Fibroblast of the aortic adventitia (primary cell): ENCODE measurements around the gene ERFE. TPM values are rescaled to one million over a fixed set of nuclear protein-coding genes. Genes with fewer than 3 reads are reported as not detected.

Experiments
- DNase-seq: peaks from one replicate; pipeline ENCODE4 v3.0.0-alpha.2; 2010; ENCODE audit warnings: low read depth
- H3K4me3 ChIP-seq: 2 replicates; pipeline ENCODE4 v1.5.1; 2011; ENCODE audit warnings: low read depth, mild to moderate bottlenecking, control low read depth, low read length, moderate library complexity
- total RNA-seq: library from RNA; depleted of rRNA; stranded (reverse); fragments of >200 nt; gene quantifications from 2 replicates; pipeline ENCODE4 v1.2.3, GENCODE V29; 2012; ENCODE audit warnings: low replicate concordance
- TF ChIP-seq, protein P1 (sequence below): IDR thresholded peaks from 2 replicates; pipeline ENCODE4 v1.5.1; 2011; ENCODE audit warnings: mild to moderate bottlenecking, low read length, control low read depth, inconsistent platforms; ENCODE audit not compliant: insufficient read depth

ERFE gene
- total RNA-seq, 1 donor = 2.8 TPM

DNA sequence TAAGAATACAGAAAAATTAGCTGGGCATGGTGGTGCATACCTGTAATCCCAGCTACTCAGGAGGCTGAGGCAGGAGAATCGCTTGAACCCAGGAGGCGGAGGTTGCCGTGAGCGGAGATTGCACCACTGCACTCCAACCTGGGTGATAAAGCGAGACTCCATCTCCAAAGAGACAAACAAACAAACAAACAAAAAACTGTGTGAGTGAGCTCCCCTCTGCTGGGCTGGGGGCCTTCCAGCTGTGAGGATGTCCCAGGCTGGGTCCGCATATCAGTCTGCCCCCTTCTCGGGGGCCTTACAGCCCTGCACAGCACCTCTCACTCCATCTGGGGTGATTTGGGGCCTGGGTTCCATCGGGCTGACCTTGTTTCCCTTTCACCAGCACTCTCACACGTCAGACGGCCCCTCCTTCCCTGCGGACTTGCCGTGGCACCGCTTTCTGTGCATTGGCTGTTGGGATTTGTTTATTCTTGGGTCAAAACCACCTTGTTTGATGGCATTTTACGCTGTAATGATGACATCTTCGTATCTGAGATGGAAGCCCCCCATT, 23.1 kb upstream of the ERFE start:
- no peak for DNase-seq
- no peak overlapping the region for H3K4me3 ChIP-seq
- TF ChIP-seq, protein P1, sequence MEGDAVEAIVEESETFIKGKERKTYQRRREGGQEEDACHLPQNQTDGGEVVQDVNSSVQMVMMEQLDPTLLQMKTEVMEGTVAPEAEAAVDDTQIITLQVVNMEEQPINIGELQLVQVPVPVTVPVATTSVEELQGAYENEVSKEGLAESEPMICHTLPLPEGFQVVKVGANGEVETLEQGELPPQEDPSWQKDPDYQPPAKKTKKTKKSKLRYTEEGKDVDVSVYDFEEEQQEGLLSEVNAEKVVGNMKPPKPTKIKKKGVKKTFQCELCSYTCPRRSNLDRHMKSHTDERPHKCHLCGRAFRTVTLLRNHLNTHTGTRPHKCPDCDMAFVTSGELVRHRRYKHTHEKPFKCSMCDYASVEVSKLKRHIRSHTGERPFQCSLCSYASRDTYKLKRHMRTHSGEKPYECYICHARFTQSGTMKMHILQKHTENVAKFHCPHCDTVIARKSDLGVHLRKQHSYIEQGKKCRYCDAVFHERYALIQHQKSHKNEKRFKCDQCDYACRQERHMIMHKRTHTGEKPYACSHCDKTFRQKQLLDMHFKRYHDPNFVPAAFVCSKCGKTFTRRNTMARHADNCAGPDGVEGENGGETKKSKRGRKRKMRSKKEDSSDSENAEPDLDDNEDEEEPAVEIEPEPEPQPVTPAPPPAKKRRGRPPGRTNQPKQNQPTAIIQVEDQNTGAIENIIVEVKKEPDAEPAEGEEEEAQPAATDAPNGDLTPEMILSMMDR = no peak

DNA sequence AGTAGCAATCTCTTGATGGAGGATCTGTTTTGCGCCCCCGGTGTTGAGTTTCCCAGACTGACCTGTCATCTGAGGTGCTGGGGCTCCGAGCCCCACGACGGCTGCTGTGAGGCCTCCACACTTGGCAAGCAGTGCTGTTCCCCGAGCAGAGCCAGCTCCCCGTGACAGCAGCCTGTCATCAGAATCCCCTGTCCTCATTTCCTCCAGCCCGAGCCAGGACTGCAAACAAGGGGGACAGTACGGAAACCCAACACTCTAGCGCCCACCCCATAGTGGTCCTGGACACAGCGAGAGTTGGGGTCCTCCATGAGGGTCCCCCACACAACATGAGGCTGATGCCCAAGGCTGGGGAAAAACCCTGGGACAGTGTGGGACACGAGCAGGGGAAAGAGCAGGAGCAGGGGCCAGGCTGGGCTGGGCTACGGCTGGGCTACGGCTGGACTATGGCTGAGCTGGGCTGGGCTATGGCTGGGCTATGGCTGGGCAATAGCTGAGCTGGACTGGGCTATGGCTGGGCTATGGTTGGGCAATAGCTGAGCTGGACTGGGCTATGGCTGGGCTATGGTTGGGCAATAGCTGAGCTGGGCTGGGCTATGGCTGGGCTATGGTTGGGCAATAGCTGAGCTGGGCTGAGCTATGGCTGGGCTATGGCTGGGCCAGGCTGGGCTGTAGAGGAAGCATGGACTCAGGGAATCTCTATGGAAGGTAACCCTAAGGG, 21.8 kb upstream of the ERFE start:
- TF ChIP-seq, protein P1 = no peak

DNA sequence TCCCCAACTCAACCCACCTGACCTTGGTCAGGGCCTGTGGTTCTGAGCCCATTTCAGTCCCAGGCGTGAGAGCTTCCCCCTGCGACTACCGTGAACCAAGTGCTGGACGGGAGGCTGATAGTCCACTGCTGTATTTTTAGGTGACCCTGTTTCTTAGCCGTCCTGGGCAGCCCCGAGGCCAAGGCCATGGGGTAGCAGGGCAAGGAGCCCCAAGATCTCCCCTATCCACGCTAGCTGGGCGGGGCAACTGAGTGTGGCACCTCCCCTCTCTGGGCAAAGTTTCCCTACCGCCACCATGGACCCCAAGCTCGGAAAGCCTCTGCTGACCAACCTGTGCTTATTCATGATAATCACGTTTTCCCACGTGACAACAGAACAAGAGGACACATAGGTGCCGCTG, 20.9 kb upstream of the ERFE start:
- TF ChIP-seq, protein P1 = no peak
- H3K4me3 ChIP-seq = no peak overlapping the region
- no peak for DNase-seq

More for the DNA sequence above, 21.8 kb upstream of the ERFE start:
- peak; percentile 71 for DNase-seq
- no peak overlapping the region for H3K4me3 ChIP-seq

DNA sequence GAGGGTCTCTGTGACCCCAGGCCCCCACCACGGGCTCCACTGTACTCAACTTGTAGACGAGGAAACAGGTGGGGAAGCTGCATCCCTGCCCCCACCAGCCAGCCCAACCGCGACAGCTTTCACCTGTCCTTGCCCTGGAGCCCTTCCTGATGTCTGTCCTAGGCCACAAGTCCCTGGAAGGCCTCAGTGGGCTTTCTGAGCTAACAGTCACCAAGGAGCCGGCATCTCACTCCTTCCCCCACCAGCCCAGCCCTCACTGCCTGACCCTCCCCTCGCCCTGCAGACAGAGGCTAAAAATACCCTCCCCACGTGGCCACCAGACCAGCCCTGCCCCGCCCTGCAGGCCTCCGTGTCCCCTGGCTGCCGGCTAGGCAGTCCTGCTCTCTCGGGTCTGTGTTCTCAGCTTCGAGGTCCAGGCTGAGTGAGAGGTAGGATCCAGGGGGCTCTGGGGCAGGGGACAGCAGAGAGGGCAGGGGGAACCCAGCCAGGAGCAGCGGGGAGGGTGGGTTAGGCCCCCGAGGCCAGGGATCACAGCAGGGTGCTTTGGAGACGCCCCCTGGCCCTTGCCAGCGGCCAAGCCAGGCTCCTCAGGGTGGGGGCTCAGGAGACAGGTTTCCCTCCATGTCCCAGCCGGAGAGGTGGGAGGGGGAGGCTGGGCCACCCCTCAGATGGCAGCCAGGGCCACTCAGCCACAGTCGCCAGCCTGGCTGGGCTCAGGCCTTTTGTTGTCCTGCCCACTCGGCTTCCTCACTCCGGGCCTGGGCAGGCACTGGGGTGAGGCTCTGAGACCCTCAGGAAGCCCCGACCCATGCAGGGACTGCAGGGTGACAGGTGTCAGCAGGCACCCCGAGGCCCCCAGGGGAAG, 20.2 kb upstream of the ERFE start, which contains the start of gene KLHL30:
TSS of gene KLHL30 (plus strand) at position 338 of the 865 bp plus-strand sequence. CDS start 2,087 bp downstream, outside the sequence.
- no peak within 1 kb of the TSS for H3K4me3 ChIP-seq
- DNase-seq = no peak
- TF ChIP-seq, protein P1 = no peak

DNA sequence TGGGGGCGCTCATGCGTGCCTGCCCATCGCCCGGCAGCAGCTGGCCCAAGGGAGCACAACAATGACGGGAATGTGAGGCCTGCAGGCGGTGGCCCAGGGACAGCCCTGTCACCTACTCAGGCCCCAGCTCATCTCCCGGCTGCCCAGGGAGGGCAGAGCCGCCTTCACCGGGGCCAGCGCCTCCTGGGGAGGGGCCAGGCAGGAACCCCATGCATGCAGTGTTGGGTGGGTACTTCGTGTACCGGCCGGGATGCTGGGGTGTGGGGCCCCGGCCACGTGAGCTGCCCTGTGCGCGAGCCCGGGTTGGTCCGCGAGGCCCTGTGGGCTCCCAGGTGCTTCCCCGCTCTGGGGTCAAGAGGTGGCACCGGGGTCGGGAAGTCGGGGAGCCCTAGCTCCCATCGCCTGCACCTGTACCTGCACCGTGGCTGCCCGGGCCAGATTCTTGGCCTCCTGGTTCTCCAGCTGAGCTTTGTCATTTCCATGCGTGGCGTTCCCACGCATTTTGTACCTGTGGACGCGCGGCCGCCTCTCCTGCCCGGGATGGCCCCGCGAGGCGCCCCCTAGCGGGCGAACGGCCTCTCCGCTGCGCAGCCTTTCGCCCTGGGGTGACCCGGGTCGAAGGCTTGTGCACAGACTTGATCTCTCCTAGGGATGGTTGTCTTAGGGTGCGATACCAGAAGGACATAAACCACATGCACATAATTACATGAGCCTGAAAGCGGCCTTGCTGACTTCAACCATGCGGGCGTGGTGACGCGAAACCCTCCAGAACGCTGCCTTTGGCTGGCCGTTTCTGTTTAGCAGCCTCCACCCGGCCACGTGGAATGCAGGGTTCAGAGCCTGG, 19.4 kb upstream of the ERFE start:
- no peak overlapping the region for H3K4me3 ChIP-seq
- no peak for DNase-seq
- TF ChIP-seq, protein P1 = peak; percentile 40

DNA sequence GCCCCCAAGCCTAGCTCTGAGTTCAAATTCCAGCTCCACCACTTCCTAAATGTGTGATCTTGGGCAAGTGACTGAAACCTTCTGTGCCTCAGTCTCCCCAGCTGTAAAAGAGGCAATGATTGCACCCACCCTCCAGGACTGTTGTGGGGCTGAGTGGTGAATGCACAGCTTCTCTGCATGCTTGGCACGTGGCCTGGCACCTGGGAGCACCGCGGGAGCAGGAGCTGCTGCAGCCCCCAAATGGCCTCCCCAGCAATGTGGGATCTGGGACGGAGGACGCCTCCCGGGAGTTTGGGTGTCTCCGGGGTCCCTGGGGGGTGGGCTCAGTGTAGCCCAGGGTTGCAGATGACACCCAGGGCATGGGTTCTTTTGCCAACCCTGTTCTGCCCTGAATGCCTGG, 18.7 kb upstream of the ERFE start:
- TF ChIP-seq, protein P1 = no peak
- H3K4me3 ChIP-seq = no peak overlapping the region
- no peak for DNase-seq
